ENCODE results near the gene PPFIA4. TPM values are rescaled to one million over a fixed set of nuclear protein-coding genes. Genes with fewer than 3 reads are reported as not detected.
A peak's percentile ranks its signal among the peaks of the same experiment; 100 is the strongest.

PPFIA4 gene
- polyA plus RNA-seq, 1 of the 3 experiments (the other 2 are of a cell fraction): 4.4 TPM

- Histone ChIP-seq H3K4me1 (ENCODE audit: control insufficient read depth in 1 of 2, insufficient read depth in 2 of 2, low read depth in 1 of 2, low read length in 1 of 2) (peaks cover 21 to 69% of the 10 kb centered on the region in 2 experiments), H4K20me1 (ENCODE audit: insufficient read depth) (no peaks in the 10 kb centered on the region), H2AFZ (ENCODE audit: low read depth) (peak overlapping the region; percentile 55; the same call in 1 of the 2 replicates), H3K9me3 (no peaks in the 10 kb centered on the region), H3F3A (replicated peaks; ENCODE audit: insufficient read depth) (peaks cover 5% of the 10 kb centered on the region), H3K9ac (no peak overlapping the region), H3K79me2 (ENCODE audit: insufficient read depth) (no peaks in the 10 kb centered on the region), H3K4me3 (ENCODE audit: low read depth in 2 of 2, low read length in 1 of 2) (peak overlapping the region; percentile 48 to 55), H3K27ac (ENCODE audit: low read depth in 2 of 2, low read length in 1 of 2) (no peak overlapping the region), H3K36me3 (replicated peaks in 1 of 2; ENCODE audit: control insufficient read depth in 1 of 2, insufficient read depth in 2 of 2, low read length in 1 of 2) (no peaks in the 10 kb centered on the region), H3K4me2 (peak overlapping the region; percentile 54), H3K9me2 (no peaks in the 10 kb centered on the region), H3K27me3 (ENCODE audit: insufficient read depth) (no peaks in the 10 kb centered on the region)
- ChIA-PET CTCF (interaction anchor here (0.9 to 26.1 kb wide), 12 partner anchors 10 to 141 kb away, joined by 3 to 602 read pairs (median 7); partner anchors contain the start of gene MYBPH), POLR2A (no interaction called here)
- DNase-seq: no peak
- 87% methylated on average over 7 of the region's 7 CpGs for WGBS (ENCODE audit: low lambda C conversion rate)
- TF ChIP-seq CTCF (IDR thresholded peaks at IDR 0.05): peak; percentile 0; the same call in 1 of the 2 replicates
- no peak for TF ChIP-seq RFX5 (IDR thresholded peaks at IDR 0.05; ENCODE audit: low read length)
These were observed 102.1 kb downstream of the PPFIA4 start for GRCh38 chr1:203128431-203128715.

Other genes with a start within 250 kb of the PPFIA4 start
- 21.7 and 25.1 TPM in 2 replicates for gene KDM5B, start 218.1 kb upstream of the PPFIA4 start, polyA plus RNA-seq (2012; rRNA removed)
- gene PCAT6, start 215.5 kb upstream of the PPFIA4 start, polyA plus RNA-seq (2012; rRNA removed): 5.1 and 6.9 TPM in 2 replicates
- gene RABIF, start 137.3 kb upstream of the PPFIA4 start, polyA plus RNA-seq (2012; rRNA removed): 10.7 and 11.6 TPM in 2 replicates
- gene KLHL12, start 99.3 kb upstream of the PPFIA4 start, polyA plus RNA-seq (2012; rRNA removed): 22.6 and 33.0 TPM in 2 replicates
- gene ADIPOR1, start 68.2 kb upstream of the PPFIA4 start, polyA plus RNA-seq (2012; rRNA removed): 82.2 and 125 TPM in 2 replicates
- 27.5 and 29.1 TPM in 2 replicates for gene CYB5R1, start 59.2 kb upstream of the PPFIA4 start, polyA plus RNA-seq (2012; rRNA removed)
- gene TMEM183A, start 19.1 kb upstream of the PPFIA4 start, polyA plus RNA-seq (2012; rRNA removed): 47.9 and 62.2 TPM in 2 replicates
- gene MYOG, start 59.5 kb downstream of the PPFIA4 start, polyA plus RNA-seq (2012; rRNA removed): not detected in 2 replicates
- gene ADORA1, start 101.2 kb downstream of the PPFIA4 start, polyA plus RNA-seq (2012; rRNA removed): 3.2 and 4.8 TPM in 2 replicates
- gene MYBPH, start 149.3 kb downstream of the PPFIA4 start, polyA plus RNA-seq (2012; rRNA removed): 0.12 TPM in 1 of 2 replicates, not detected in the other
- not detected in 2 replicates for gene CHI3L1, start 160.2 kb downstream of the PPFIA4 start, polyA plus RNA-seq (2012; rRNA removed)
- gene CHIT1, start 203.2 kb downstream of the PPFIA4 start, polyA plus RNA-seq (2012; rRNA removed): not detected in 2 replicates